OCI-LY7 (cell line): ENCODE results near the gene ESD. TPM values are rescaled to one million over a fixed set of nuclear protein-coding genes. Genes with fewer than 3 reads are reported as not detected.
A peak's percentile ranks its signal among the peaks of the same experiment; 100 is the strongest.

ENCODE experiments used
- BruUV-seq: library from RNA; stranded (reverse); fragments of 400-500 nt; replicated peaks from 2 replicates; lab custom pipeline; 2021; lab: Mats Ljungman, UMichigan
- CTCF ChIA-PET: fragments of 300-600 bp; sonication (Branson Sonifier 250); formaldehyde crosslinking; loops from one replicate; lab custom pipeline; 2022; ENCODE audit warnings: antibody characterized with exemption; ENCODE audit not compliant: unreplicated experiment; lab: Charles Lee
- POLR2A ChIA-PET: fragments of 300-600 bp; sonication (Branson Sonifier 250); formaldehyde crosslinking; loops from one replicate; lab custom pipeline; 2022; ENCODE audit warnings: antibody characterized with exemption; lab: Charles Lee
- DNase-seq: peaks from one replicate; pipeline ENCODE4 v3.0.0-alpha.2; 2015; ENCODE audit warnings: low spot score
- H2AFZ ChIP-seq: fragments of 200-600 bp; sonication (generic), shearing (Covaris generic); 2 replicates; pipeline ENCODE4 v1.6.1; 2014; ENCODE audit warnings: mild to moderate bottlenecking, antibody characterized with exemption, low read length, moderate library complexity
- H3K27ac ChIP-seq: fragments of 200-600 bp; sonication (generic); 2 replicates; pipeline ENCODE4 v1.5.1; 2014; ENCODE audit warnings: mixed run types, low read depth, mild to moderate bottlenecking, moderate library complexity, low read length, inconsistent platforms; ENCODE audit not compliant: poor library complexity, severe bottlenecking
- H3K36me3 ChIP-seq: fragments of 200-600 bp; sonication (generic); 2 replicates; pipeline ENCODE4 v1.6.1; 2014; ENCODE audit warnings: mild to moderate bottlenecking, antibody characterized with exemption, low read length, moderate library complexity, mixed read lengths; ENCODE audit not compliant: insufficient read depth
- H3K4me1 ChIP-seq: fragments of 200-600 bp; sonication (generic); 2 replicates; pipeline ENCODE4 v1.5.1; 2014; ENCODE audit warnings: mild to moderate bottlenecking, low read length; ENCODE audit not compliant: insufficient read depth, poor library complexity, severe bottlenecking
- H3K4me2 ChIP-seq: fragments of 200-600 bp; sonication (generic); 2 replicates; pipeline ENCODE4 v1.6.1; 2014; ENCODE audit warnings: mild to moderate bottlenecking, low read length
- H3K4me3 ChIP-seq: fragments of 200-600 bp; sonication (generic); 2 replicates; pipeline ENCODE4 v1.5.1; 2014; ENCODE audit warnings: mild to moderate bottlenecking, low read depth, low read length; ENCODE audit not compliant: poor library complexity, severe bottlenecking
- H3K79me2 ChIP-seq: fragments of 200-600 bp; sonication (generic); 2 replicates; pipeline ENCODE4 v1.6.1; 2016; ENCODE audit warnings: low read depth, mild to moderate bottlenecking, low read length, moderate library complexity, mixed read lengths; ENCODE audit not compliant: insufficient read depth
- H3K9me2 ChIP-seq: fragments of 200-600 bp; sonication (generic); 2 replicates; pipeline ENCODE4 v1.6.1; 2016; ENCODE audit warnings: mild to moderate bottlenecking, low read length, mixed read lengths; ENCODE audit not compliant: insufficient read depth
- H3K9me3 ChIP-seq: fragments of 200-600 bp; sonication (generic); 2 replicates; pipeline ENCODE4 v1.6.1; 2014; ENCODE audit warnings: mild to moderate bottlenecking, mixed run types, low read length, mixed read lengths
- H4K20me1 ChIP-seq: fragments of 200-600 bp; sonication (generic); 2 replicates; pipeline ENCODE4 v1.6.1; 2014; ENCODE audit warnings: mild to moderate bottlenecking, antibody characterized with exemption, low read length, moderate library complexity, mixed read lengths; ENCODE audit not compliant: insufficient read depth
- CTCF ChIP-seq: fragments of 200-600 bp; sonication (generic); conservative IDR thresholded peaks from 2 replicates; pipeline ENCODE4 v1.5.1; 2014; ENCODE audit warnings: mild to moderate bottlenecking, antibody characterized with exemption, low read length, moderate library complexity, mixed read lengths
- EZH2phosphoT487 ChIP-seq: fragments of 200-600 bp; sonication (generic); IDR thresholded peaks from 2 replicates; pipeline ENCODE4 v1.6.1; 2018; ENCODE audit warnings: low read depth, borderline replicate concordance, mild to moderate bottlenecking, mixed run types, antibody characterized with exemption, low read length, moderate library complexity, mixed read lengths
- intact Hi-C: fragments of 100-400 bp; cut with micrococcal nuclease; formaldehyde crosslinking; loops from one replicate; pipeline ENCODE4 v1.10.0; 2022; ENCODE audit not compliant: unreplicated experiment
- total RNA-seq, 2 experiments: library from RNA; depleted of rRNA in 1 of 2; stranded (reverse); fragments of >200 nt in 1 of 2; shearing (Covaris generic) in 1 of 2; gene quantifications; 2 replicates each; pipeline ENCODE4 v1.2.3, GENCODE V29; 2014 to 2022

ESD gene
- total RNA-seq, 2 experiments from 2014 or later, result 41.6 to 48.0 TPM

DNA sequence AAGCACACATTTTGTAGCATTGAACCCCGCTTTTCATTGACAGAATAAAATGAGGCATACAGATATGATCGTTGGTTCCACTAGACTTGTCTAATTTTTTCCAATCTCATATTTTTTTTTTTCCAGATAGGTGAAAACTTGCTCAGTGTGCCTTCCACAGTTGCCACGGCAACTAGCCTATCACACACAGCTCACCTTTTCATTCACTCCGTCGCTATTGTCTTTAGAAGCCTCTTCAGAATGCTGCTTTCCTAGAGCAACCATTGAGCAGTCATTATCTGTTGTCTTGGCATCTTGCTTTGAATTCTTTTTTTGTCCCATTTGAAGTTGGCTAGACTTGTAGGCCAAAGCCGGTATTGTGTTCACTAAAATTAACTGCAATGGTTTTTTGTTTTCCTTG is 37.7 kb upstream of the ESD start:
- Histone ChIP-seq H3K9me2 (no peaks in the 10 kb centered on the region), H3K4me1 (no peaks in the 10 kb centered on the region), H3K4me2 (no peak overlapping the region), H4K20me1 (no peaks in the 10 kb centered on the region), H3K36me3 (no peaks in the 10 kb centered on the region), H3K9me3 (no peaks in the 10 kb centered on the region), H3K27ac (no peak overlapping the region), H2AFZ (no peak overlapping the region), H3K4me3 (no peak overlapping the region), H3K79me2 (no peaks in the 10 kb centered on the region)
- ChIA-PET CTCF (no interaction called here), POLR2A (no interaction called here)
- intact Hi-C loops, result loop anchor here (5.0 kb wide), 1 partner anchor 763 kb away; no protein-coding TSS in a partner anchor
- BruUV-seq, result no TSS peak
- no peak for TF ChIP-seq CTCF
- no peak for TF ChIP-seq EZH2phosphoT487
- no peak for DNase-seq

- BruUV-seq, result no TSS peak
- Histone ChIP-seq H3K9me2 (no peaks in the 10 kb centered on the region), H3K4me1 (no peaks in the 10 kb centered on the region), H3K27ac (no peak overlapping the region), H3K9me3 (no peaks in the 10 kb centered on the region), H3K79me2 (no peaks in the 10 kb centered on the region), H3K4me3 (no peak overlapping the region), H2AFZ (no peak overlapping the region), H3K4me2 (no peak overlapping the region), H3K36me3 (no peaks in the 10 kb centered on the region), H4K20me1 (no peaks in the 10 kb centered on the region)
- intact Hi-C loops, result loop anchor here (2.0 to 5.0 kb wide), 2 partner anchors 766 to 943 kb away; no protein-coding TSS in a partner anchor
- DNase-seq, result peak; percentile 58
- POLR2A ChIA-PET, result no interaction called here
- TF ChIP-seq EZH2phosphoT487 (no peak), CTCF (peak; percentile 97)
- CTCF ChIA-PET, result no interaction called here
Measured at GRCh38 chr13:46831588-46832194, 34.7 kb upstream of the ESD start.

- POLR2A ChIA-PET, result interaction anchor here (0.6 kb wide), 1 partner anchor 892 kb away, joined by 3 read pairs; no protein-coding TSS in a partner anchor
- H3K4me2 ChIP-seq, result no peak overlapping the region
- H4K20me1 ChIP-seq, result no peaks in the 10 kb centered on the region
- no peak overlapping the region for H2AFZ ChIP-seq
- H3K27ac ChIP-seq, result no peak overlapping the region
- BruUV-seq, result no TSS peak
- H3K4me1 ChIP-seq, result no peaks in the 10 kb centered on the region
- DNase-seq, result no peak
- no peak overlapping the region for H3K4me3 ChIP-seq
- H3K9me3 ChIP-seq, result no peaks in the 10 kb centered on the region
- intact Hi-C loops, result loop anchor here (2.0 to 5.0 kb wide), 2 partner anchors 767 to 944 kb away; no protein-coding TSS in a partner anchor
- no peaks in the 10 kb centered on the region for H3K9me2 ChIP-seq
- TF ChIP-seq CTCF (no peak), EZH2phosphoT487 (no peak)
- CTCF ChIA-PET, result no interaction called here
- H3K36me3 ChIP-seq, result no peaks in the 10 kb centered on the region
- H3K79me2 ChIP-seq, result no peaks in the 10 kb centered on the region
Measured at GRCh38 chr13:46830405-46831005, 33.5 kb upstream of the ESD start.
